Epithelial cell of esophagus (primary cell): Measurements from ENCODE around the gene ESYT1.

Experiments
- DNase-seq: peaks from one replicate; pipeline ENCODE4 v3.0.0; 2010; ENCODE audit warnings: low read depth
- H3K4me3 ChIP-seq: 2 replicates; pipeline ENCODE4 v1.5.1; 2011; ENCODE audit warnings: mild to moderate bottlenecking, low read length, control low read depth
- CTCF ChIP-seq: IDR thresholded peaks from 2 replicates; pipeline ENCODE4 v1.5.1; 2011; ENCODE audit warnings: low read depth, mild to moderate bottlenecking, low read length, control low read depth, inconsistent platforms; ENCODE audit not compliant: insufficient read depth; ENCODE audit errors: missing control alignments

The ESYT1 gene

GRCh38 chr12:56193025-56193578, 65.0 kb downstream of the ESYT1 start:
- peak; percentile 87 for DNase-seq
- peak; percentile 83 for TF ChIP-seq CTCF
- no peak overlapping the region for H3K4me3 ChIP-seq
